Psoas muscle (tissue), 8 donors: ENCODE measurements around the gene CBR1. TPM values are rescaled to one million over a fixed set of nuclear protein-coding genes. Genes with fewer than 3 reads are reported as not detected.

Experiments used
- ATAC-seq, 4 donors: fragments of 200-7000 bp; cut with Tn5 transposase; one replicate each; pipeline ENCODE4 v1.9.1; 2020; ENCODE audit warnings: moderate library complexity in 3 of 4, mild to moderate bottlenecking in 2 of 4
- DNase-seq, 2 donors: peaks; one replicate each; pipeline ENCODE4 v3.0.0-alpha.2; 2020
- H3K27ac ChIP-seq: fragments of 200-600 bp; one replicate; pipeline ENCODE4 v1.8.0; 2022
- H3K27me3 ChIP-seq, 3 donors: fragments of 200-600 bp in 1 of 3; one replicate each; pipeline versions ENCODE4 v1.6.1 to v1.8.0; 2013 to 2022; ENCODE audit warnings: low read length in 2 of 3, mild to moderate bottlenecking in 2 of 3, moderate library complexity in 1 of 3; ENCODE audit not compliant: insufficient read depth in 3 of 3
- H3K36me3 ChIP-seq, 2 donors: fragments of 200-600 bp in 1 of 2; one replicate each; pipeline versions ENCODE4 v1.6.1 to v1.8.0; 2013 to 2022; ENCODE audit warnings: low read depth in 1 of 2, mild to moderate bottlenecking in 1 of 2, moderate library complexity in 1 of 2; ENCODE audit not compliant: insufficient read depth in 1 of 2
- H3K4me1 ChIP-seq: fragments of 200-600 bp; one replicate; pipeline ENCODE4 v1.8.0; 2022
- H3K4me3 ChIP-seq: fragments of 200-600 bp; one replicate; pipeline ENCODE4 v1.8.0; 2022; ENCODE audit warnings: mild to moderate bottlenecking
- H3K9me3 ChIP-seq: fragments of 200-600 bp; one replicate; pipeline ENCODE4 v1.8.0; 2022
- WGBS, 3 donors: extraction: QIAGEN DNeasy Blood & Tissue Kit; methylation state at CpG; one replicate each; pipeline versions ENCODE4 v1.1.6 to v1.1.7; 2013; 5-methylcytosine and 5-hydroxymethylcytosine counted together
- intact Hi-C, 2 donors: fragments of 100-400 bp; cut with DNase I; formaldehyde crosslinking; loops; one replicate each; pipeline versions ENCODE4 v1.11.0 to v1.14.2; 2022
- polyA plus RNA-seq, 3 donors: library from polyadenylated mRNA; stranded (reverse); fragments of 200-250 nt; gene quantifications; one replicate each; pipeline ENCODE4 v1.2.3, GENCODE V29; 2013
- total RNA-seq, 4 donors: library from RNA; stranded (reverse); fragmentation: NEBNext Ultra II Directional in 2 of 4; extraction: Animal tissue kit (Norgen Biotek cat#: 25700) in 2 of 4; gene quantifications; one replicate each; pipeline versions ENCODE4 v1.2.1 to v1.2.4, GENCODE V29; 2021 to 2023
- TF ChIP-seq, protein P1 (sequence below): fragments of 200-600 bp; IDR thresholded peaks from one replicate; pipeline ENCODE4 v1.8.0; 2022; ENCODE audit warnings: antibody characterized with exemption
- donor health status: healthy with polysubstance abuse.
- donor health status: DM: no; HTN: no; CAD: no; lungs with moderate emphysema.
- donor health status: Bipolar disorder and iron deficiency.
- donor health status: healthy.
- donor health status: DM: yes; HTN: yes; CAD: no.
- donor health status: DM: no; HTN: no; CAD: no.
- donor health status: DM: no; HTN: no; CAD: no.
- donor health status: DM: yes; HTN: yes; CAD: no.

CBR1 gene
- total and polyA plus RNA-seq, 7 donors: 15.2 to 94.0 (median 45.9) TPM

DNA sequence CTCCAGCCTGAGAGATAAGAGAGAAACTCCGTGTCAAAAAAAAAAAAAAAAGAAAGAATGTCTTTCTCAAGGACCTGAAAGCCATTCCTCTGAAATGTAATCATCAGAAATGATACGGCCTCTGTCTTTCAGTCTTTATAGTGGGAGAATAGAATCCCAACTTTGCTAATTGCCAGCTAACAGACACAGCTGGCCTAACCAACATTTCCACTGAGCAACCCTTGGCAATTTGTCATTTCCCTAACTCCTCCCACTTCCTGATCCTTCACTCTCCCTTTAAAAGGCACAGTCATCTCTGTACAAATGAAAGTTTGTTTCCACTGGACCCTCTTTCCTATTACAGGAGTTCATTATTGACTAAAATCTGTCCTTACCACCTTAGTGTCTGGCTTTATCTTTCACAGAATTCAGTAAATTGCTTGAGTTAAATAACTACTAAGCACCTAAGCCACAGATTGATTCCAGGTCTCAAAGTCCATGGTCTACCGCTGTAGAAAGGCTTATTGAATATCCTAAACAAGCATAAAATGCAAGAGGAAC, 4.3 kb upstream of the CBR1 start:
- intact Hi-C loops: loop anchor here in 1 of 2 donors (5.0 kb wide), 1 partner anchor 47 kb away; no protein-coding TSS in a partner anchor
- WGBS, 3 donors: 56 to 64% (median 61%) methylated on average over 3 of the region's 3 CpGs
- TF ChIP-seq, protein P1, sequence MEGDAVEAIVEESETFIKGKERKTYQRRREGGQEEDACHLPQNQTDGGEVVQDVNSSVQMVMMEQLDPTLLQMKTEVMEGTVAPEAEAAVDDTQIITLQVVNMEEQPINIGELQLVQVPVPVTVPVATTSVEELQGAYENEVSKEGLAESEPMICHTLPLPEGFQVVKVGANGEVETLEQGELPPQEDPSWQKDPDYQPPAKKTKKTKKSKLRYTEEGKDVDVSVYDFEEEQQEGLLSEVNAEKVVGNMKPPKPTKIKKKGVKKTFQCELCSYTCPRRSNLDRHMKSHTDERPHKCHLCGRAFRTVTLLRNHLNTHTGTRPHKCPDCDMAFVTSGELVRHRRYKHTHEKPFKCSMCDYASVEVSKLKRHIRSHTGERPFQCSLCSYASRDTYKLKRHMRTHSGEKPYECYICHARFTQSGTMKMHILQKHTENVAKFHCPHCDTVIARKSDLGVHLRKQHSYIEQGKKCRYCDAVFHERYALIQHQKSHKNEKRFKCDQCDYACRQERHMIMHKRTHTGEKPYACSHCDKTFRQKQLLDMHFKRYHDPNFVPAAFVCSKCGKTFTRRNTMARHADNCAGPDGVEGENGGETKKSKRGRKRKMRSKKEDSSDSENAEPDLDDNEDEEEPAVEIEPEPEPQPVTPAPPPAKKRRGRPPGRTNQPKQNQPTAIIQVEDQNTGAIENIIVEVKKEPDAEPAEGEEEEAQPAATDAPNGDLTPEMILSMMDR: no peak
- DNase-seq (no peak), ATAC-seq (no peak)
- Histone ChIP-seq H3K9me3 (no peaks in the 10 kb centered on the region), H3K36me3 (no peaks in the 10 kb centered on the region), H3K4me1 (peaks cover 7% of the 10 kb centered on the region), H3K4me3 (no peak overlapping the region), H3K27me3 (no peaks in the 10 kb centered on the region), H3K27ac (no peak overlapping the region)

DNA sequence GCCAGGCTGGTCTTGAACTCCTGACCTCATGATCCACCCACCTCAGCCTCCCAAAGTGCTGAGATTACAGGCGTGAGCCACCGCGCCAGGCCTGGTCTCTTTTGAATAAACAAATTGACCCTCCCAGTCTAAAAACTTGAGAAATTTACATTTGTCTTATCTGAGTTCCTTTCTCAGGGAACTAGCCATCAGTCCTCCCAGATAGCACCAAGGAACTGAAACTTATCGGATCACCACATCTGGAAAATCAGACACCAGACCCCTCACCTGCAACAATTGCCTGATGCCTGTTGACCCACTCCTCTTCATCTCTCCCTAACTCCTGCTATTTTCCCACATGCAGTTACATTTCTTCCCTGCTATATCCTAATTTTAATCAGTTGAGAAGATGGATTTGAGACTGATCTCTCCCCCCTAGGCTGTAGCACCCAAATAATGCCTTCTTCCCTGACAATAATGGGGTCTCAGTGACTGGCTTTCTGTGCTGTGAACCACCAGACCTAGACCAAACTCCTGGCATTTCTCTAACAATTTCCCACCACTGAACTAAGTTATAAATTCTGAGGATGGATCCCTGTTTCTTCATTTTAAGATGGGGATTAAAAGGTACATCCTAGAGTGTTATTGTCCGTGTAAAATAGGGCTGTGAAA, 951 bp upstream of the CBR1 start:
- H3K4me1 ChIP-seq: peaks cover 31% of the 10 kb centered on the region
- H3K9me3 ChIP-seq: no peaks in the 10 kb centered on the region
- no peak for ATAC-seq
- no peaks in the 10 kb centered on the region for H3K27me3 ChIP-seq
- H3K4me3 ChIP-seq: peak overlapping the region; percentile 69
- H3K36me3 ChIP-seq: peaks cover 3 to 24% of the 10 kb centered on the region in 2 donors
- intact Hi-C loops: loop anchor here in 1 of 2 donors (5.0 kb wide), 1 partner anchor 43 kb away; no protein-coding TSS in a partner anchor
- peak overlapping the region; percentile 65 for H3K27ac ChIP-seq
- WGBS, 3 donors: 95 to 96% (median 96%) methylated on average over 5 of the region's 5 CpGs
- TF ChIP-seq, protein P1: no peak
- DNase-seq: no peak

DNA sequence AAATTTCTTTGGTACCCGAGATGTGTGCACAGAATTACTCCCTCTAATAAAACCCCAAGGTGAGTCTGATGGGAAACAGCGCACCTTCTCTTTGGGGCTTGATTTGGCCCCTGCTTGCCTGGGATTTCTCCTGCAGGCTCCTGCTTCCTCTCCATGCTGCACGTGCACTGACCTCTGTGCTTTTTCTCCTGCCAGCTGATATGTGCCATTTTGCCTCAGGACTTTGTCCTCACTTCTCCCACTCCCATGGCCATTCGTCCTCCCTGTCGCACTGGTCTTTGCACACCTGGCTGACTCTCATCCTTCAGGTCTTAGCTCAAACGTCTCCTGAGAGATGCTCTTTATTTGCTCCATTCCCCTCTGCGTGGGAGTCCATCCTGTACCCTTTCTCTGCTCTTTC, 1.2 kb downstream of the CBR1 start:
- intact Hi-C loops: no loop called here
- peak overlapping the region; percentile 69 for H3K4me3 ChIP-seq
- WGBS, 3 donors: 71 to 82% (median 78%) methylated on average over 7 of the region's 7 CpGs
- no peaks in the 10 kb centered on the region for H3K9me3 ChIP-seq
- peaks cover 3 to 30% of the 10 kb centered on the region in 2 donors for H3K36me3 ChIP-seq
- DNase-seq (no peak), ATAC-seq (no peak)
- no peaks in the 10 kb centered on the region for H3K27me3 ChIP-seq
- no peak overlapping the region for H3K27ac ChIP-seq
- TF ChIP-seq, protein P1: no peak
- peaks cover 31% of the 10 kb centered on the region for H3K4me1 ChIP-seq

DNA sequence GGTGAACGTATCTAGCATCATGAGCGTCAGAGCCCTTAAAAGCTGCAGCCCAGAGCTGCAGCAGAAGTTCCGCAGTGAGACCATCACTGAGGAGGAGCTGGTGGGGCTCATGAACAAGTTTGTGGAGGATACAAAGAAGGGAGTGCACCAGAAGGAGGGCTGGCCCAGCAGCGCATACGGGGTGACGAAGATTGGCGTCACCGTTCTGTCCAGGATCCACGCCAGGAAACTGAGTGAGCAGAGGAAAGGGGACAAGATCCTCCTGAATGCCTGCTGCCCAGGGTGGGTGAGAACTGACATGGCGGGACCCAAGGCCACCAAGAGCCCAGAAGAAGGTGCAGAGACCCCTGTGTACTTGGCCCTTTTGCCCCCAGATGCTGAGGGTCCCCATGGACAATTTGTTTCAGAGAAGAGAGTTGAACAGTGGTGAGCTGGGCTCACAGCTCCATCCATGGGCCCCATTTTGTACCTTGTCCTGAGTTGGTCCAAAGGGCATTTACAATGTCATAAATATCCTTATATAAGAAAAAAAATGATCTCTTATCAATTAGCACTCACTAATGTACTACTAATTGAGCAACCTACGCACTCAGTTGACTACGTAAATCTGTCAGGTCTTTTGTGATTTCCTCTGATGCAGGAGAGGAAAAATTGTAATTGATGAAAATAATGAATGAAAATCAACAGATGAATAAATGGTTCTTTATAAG, 2.8 kb downstream of the CBR1 start:
- intact Hi-C loops: no loop called here

More for the DNA sequence above, 2.8 kb downstream of the CBR1 start:
- no peaks in the 10 kb centered on the region for H3K27me3 ChIP-seq
- ATAC-seq: no peak
- WGBS, 3 donors: 89 to 95% (median 91%) methylated on average over 12 of the region's 12 CpGs
- H3K4me1 ChIP-seq: peaks cover 31% of the 10 kb centered on the region
- H3K9me3 ChIP-seq: no peaks in the 10 kb centered on the region
- H3K36me3 ChIP-seq: peaks cover 3 to 30% of the 10 kb centered on the region in 2 donors
- TF ChIP-seq, protein P1: no peak
- no peak overlapping the region for H3K4me3 ChIP-seq
- no peak overlapping the region for H3K27ac ChIP-seq
- DNase-seq: no peak
